ENCODE measurements around the gene ZC3H12C.
A peak's percentile ranks its signal among the peaks of the same experiment; 100 is the strongest.
"Not testable (repeated sequence)": the region's sequence is repeated elsewhere in the genome, so short reads cannot be mapped to it uniquely, and the experiment has no call there.

Gene ZC3H12C

DNA sequence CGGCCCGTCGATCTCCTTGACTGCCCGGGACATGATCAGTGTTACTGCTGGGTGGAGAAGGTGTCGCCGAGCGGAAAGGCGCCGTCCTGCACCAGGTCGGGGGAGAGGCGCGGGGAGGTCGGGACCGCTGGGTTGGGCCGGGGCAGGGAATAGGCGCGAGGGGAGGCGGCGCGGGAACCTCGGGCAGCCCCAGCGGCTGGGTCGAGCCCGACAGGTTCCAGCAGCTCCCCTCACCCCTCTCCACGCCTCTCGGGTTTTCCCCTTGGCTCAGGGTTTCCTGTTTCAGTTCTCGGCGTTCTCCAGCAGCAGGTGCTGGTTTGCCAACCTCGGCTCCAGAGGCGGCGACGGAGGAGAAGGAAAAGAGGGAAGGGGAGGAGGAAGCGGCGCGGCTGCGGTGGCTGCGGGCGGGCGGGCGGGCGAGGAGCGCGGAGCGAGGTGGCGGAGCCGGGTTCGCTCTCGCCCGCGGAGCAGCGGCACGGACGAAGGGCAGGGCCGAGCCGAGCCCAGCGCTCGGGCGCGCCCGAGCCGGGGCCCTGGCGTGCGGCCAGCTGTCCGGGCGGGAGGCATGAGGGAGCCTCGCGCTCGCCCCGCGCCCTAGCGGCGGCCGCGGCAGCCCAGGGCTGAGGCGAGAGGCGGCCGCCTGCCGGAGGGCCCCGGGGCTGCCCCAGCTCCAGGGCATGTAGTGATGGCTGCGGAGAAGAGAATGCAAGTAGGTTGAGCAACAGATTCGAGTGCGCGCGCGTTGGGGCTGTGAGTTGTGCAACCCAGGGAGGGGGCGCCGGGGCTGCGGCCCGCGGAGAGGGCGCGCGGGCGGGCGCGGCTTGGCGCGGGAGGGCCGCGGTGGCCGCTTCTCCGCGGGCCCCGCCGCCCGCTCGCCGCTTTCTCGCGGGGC lies at the start of gene ZC3H12C:
TSS of gene ZC3H12C (plus strand) at position 878 of the 892 bp plus-strand sequence. CDS start 20 bp downstream, outside the sequence.
- peak; percentile 73 for DNase-seq

- no peak for DNase-seq
Observed at GRCh38 chr11:110044226-110044968, 48.8 kb upstream of the ZC3H12C start.

GRCh38 chr11:110046775-110047380 lies 46.3 kb upstream of the ZC3H12C start:
- no peak for DNase-seq

- DNase-seq = no peak
Observed at GRCh38 chr11:110049501-110050200, 43.5 kb upstream of the ZC3H12C start.

- DNase-seq = no peak
Observed at GRCh38 chr11:110050201-110050506, 43.0 kb upstream of the ZC3H12C start.

DNA sequence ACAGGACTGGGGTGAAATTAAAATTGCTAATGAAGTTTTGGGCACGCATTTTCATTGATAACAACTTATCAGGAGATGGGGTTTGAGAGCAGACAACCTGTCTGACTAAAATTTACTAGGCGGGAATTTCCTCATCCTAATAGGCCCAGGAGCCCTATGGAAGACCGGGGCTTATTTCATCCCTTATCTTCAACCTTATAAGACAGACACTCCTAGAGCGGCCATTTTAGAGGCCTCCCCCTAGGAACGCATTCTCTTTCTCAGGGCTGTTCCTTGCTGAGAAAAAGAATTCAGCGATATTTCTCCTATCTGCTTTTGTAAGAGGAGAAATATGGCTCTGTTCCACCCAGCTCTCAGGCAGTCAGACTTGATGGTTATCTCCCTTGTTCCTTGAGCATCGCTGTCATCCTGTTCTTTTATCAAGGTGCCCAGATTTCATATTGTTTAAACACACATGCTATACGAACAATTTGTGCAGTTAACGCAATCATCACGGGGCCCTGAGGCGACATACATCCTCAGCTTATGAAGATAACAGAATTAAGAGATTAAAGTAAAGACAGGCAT lies 39.3 kb upstream of the ZC3H12C start:
- no peak for DNase-seq

DNA sequence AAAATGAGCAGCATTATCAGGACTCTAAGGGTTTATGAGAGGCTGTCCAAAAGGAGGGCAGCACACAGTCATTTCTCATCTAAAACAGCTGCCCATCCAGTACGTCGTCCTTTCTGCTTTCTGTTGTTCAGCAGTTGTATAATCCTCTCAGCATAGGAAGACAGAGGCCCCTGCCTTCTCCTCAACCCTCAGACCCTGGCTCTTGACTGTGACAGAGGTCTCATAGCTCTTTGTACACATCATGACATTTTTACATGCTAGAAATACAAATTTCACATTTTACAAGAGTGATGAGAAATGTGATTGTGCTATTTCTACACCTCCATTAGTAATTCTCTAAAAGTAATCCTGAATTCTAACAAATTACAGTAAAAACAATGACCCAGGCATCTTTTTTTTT lies 36.2 kb upstream of the ZC3H12C start:
- DNase-seq = no peak

- no peak for DNase-seq
Observed at GRCh38 chr11:110059706-110060463, 33.3 kb upstream of the ZC3H12C start.

DNA sequence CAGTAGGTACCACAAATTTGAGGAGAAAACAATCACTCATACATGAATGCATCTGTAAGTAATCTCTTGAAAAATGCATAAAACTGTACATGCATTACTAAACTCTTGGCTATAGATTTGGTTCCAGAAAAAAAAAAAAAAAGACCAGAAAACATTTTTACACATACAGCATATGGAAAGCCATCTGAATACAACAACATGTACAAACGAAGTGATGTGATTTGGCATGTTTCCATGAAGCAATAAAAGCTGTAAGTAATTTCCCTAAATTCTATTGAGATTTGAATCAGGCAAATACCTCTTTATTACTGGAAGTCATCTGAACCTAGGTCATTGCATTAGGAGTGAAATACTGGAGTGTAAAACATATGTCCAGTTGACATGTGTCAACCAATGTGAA lies 31.9 kb upstream of the ZC3H12C start:
- no peak for DNase-seq

DNA sequence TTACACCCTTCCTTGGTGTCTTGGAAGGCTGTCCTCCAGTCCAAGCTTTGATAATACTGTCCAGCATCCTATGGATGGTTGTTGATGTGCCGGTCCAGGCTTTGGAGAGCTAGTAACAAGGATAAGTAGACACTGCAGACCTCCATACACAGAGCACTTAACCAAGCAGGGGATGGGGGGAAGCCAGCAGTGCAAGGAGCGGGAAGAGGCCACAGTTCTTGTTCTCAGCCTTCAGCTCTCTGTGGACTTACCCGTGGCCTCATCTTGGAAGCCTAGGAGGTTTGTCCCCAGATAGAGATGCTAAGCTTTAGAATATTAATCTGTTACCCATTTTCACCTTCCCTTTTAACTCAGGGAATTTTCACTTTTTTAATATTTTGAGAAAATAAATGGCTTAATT lies 30.9 kb upstream of the ZC3H12C start:
- DNase-seq = no peak

DNA sequence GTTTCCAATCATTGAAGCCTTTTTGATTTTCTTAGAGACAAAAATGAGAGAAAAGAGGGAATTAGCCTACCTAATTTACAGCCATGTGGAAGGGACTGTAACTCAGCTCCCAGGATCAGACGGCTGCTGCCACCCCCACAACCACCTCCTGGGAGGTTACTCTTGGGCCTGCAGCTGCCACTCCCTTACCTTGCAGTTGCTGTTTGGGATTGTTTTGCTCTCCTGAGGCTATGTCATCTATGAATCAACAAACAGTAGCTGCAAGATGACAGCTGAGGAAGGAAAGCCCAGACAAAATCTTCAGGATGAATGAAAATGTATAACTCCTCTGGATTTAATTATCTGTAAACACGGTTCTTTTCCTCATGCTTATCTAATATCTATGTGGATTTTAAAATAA lies 28.0 kb upstream of the ZC3H12C start:
- no peak for DNase-seq

DNA sequence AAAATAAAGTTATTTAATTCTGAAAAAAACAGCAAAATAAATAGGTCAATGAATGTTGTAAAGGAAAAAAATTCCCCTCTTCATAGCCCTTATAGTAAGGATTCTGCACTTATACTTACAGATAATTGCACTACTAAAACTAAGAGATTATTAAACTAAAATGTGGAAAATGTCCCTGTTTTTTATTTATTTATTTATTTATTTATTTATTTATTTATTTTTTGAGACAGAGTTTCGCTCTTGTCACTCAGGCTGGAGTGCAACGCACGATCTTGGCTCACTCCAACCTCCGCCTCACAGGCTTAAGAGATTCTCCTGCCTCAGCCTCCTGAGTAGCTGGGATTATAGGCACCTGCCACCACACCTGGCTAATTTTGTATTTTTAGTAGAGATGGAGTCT lies 25.2 kb upstream of the ZC3H12C start:
- not testable (repeated sequence) for DNase-seq

DNA sequence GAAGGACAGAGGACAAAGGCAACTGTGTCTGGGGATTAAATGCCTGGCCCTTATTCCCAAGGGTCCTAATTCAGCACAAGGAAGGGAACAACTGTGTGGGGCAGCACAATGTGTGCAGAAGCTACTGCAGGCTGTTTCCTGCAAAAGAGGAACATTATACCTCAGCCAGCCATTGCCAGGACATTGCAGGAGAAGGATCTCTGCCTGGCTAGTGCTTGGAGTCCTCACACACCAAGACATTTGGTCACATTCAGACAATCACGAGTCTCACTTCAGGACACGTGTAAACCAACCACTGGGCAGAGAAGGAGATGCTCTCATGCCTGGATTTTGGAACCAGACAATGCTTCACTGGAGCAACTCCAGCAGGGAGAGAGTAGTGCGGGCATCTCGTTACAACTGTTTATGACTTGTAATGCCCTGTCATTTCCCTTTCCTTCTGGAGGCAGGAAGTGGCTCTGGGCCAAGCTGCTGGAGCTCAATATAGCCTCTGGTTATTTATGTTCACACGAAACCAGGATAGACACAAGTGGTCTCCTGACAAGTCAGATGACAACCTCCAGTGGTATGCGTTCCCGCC lies 23.9 kb upstream of the ZC3H12C start:
- peak; percentile 46 for DNase-seq

DNA sequence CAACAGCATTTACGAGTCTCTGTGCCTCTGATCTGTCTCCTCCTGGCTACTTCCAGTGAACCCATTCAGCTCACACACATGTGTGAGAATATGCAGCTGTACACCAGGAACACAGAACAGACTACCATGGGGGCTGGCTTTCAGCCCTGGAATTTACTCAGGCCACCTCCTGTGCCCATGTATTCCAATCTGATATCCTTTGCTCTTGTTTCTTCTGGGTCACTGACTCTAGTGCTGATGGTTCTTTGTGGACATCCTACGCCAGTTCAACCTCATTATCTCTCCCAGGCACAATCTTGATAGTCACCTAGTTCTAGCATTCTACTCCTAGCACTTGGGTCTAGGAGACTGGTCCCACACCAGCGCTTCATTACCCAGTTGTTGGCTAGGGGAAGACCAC lies 23.0 kb upstream of the ZC3H12C start:
- DNase-seq = no peak

DNA sequence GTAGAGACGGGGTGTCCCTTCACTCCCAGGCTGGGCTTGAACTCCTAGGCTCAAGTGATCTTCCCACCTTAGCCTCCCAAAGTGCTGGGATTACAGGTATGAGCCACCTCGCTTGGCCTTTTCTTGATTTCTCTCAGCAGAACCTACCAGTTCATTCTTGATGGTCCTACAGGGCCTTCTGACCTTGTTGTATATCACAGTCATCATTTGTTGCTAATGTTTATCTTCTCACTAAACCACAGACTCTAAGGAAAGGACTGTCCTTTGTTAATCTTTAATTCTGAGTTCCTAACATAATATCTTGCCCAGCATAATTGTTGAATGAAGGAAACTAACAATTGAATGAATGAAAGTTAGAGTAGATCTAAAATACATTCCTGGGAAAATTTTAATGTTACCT lies 22.0 kb upstream of the ZC3H12C start:
- no peak for DNase-seq

- no peak for DNase-seq
Observed at GRCh38 chr11:110072930-110073329, 20.3 kb upstream of the ZC3H12C start.

DNA sequence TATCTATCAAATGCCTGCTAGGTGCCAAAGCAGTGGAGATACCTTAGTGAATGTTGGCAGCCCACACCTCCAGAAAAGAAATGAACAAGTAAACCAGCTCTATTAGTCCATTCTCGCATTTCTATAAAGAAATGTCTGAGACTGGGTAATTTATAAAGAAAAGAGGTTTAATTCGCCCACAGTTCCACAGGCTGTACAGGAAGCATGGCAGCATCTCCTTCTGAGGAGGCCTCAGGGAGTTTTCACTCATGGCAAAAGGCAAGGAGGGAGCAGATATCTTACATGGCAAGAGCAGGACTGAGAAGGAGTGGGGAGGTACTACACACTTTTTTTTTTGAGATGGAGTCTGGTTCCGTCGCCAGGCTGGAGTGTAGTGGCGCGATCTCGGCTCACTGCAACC lies 18.7 kb upstream of the ZC3H12C start:
- DNase-seq = no peak

DNA sequence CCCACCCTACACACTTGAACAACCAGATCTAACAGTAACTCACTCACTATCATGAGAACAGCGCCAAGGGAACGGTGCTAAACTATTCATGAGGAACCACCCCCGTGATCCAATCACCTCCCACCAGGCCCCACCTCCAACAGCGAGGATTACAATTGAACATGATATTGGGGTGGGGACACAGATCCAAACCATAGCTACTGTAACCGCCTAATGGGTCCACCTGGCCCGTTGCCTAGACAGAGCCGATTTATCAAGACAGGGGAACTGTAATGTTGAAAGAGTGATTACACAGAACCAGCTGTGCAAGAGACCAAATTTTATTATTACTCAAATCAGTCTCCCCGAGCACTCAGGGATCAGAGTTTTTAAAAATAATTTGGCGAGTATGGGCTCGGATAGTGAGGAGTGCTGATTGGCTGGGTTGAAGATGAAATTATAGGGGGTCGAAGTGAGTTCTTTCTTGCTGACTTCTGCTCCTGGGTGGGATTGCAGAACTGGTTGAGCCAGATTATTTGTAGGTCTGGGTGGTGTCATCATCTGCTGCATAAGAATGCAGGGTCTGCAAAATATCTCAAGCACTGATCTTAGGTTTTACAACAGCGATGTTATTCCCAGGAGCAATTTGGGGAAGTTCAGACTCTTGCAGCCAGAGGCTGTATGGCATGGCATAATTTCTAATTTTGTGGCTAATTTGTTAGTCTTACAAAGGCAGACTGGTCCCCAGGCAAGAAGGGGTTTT lies 17.9 kb upstream of the ZC3H12C start:
- DNase-seq = no peak

- DNase-seq = no peak
Observed at GRCh38 chr11:110075847-110076208, 17.4 kb upstream of the ZC3H12C start.

DNA sequence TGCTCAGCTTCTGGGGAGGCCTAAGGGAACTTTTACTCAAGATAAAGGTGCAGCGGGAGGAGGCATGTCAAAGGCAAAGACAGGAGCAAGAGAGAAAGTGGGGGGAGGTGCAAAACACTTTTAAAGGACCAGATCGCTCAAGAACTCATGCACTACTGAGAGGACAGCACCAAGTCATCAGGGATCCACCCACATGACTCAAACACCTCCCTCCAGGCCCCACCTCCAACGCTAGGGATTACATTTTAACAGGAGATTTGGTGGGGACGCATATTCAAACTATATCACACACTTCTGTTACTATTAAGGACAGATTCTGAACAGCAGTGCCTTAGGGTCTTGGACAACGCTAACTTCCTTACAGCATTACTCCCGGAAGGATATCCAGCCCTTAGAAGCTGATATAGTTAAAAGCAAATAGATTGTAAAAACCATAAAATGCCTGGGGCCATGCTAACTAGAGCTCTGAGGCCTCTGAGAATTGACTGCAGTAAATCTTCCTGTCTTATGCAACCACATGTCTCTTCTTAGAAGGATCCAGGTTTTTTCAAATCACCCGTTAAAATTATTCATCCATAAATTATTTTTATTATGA lies 16.7 kb upstream of the ZC3H12C start:
- peak; percentile 20 for DNase-seq

DNA sequence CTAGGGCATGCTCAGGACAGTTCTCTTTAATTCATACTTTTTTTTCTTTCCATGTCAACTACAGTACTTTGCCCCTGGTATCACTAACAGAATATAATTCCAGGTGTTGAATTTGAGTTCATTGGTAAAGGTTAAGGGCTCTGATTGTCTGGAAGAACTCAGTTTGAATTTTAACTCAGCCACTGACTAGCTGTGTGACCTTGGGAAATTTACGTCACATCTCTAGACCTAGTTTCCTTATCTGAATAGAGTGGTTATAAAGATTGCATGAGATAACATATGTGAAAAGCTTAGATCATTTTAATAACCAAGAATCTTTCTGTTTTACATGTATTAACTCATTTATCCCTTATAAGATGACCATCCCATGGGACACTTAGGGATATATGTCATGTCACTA lies 15.8 kb upstream of the ZC3H12C start:
- DNase-seq = peak; percentile 54

All from activated CD4-positive, alpha-beta T cell treated with anti-CD3 and anti-CD28 coated beads, Interleukin-10, Interleukin-2, amounts not matched to agents 100 ng/mL and 50 ng/mL, durations not matched to agents 16 hours and 8 hours (primary cell).